Measurements from ENCODE around the gene ZDHHC22. TPM values are rescaled to one million over a fixed set of nuclear protein-coding genes. Genes with fewer than 3 reads are reported as not detected.

The ZDHHC22 gene
- total and polyA plus RNA-seq, 2 of the 13 experiments (the other 11 are each of a cell fraction or from before 2014, with no cell fraction given): not detected

GRCh38 chr14:77184396-77185092, 43.0 kb upstream of the ZDHHC22 start (continued):
- TF ChIP-seq CEBPZ (IDR thresholded peaks at IDR 0.05; ENCODE audit: low read length) (no peak), ZNF687 (CRISPR knock-in tag; IDR thresholded peaks at IDR 0.05) (peak; percentile 59), CCDC6 (CRISPR knock-in tag; IDR thresholded peaks at IDR 0.05) (no peak), SATB2 (CRISPR knock-in tag; IDR thresholded peaks at IDR 0.05) (no peak), RXRB (CRISPR knock-in tag; IDR thresholded peaks at IDR 0.05; ENCODE audit: borderline replicate concordance) (peak; percentile 79), ELF3 (CRISPR knock-in tag; IDR thresholded peaks at IDR 0.05) (peak; percentile 40; the same call in 1 of the 2 replicates), HINFP (CRISPR knock-in tag; IDR thresholded peaks at IDR 0.05; ENCODE audit: low read depth) (0 out of 2 replicates have a peak, but pooled peaks have one; percentile 54), GATA4 (IDR thresholded peaks at IDR 0.05; ENCODE audit: borderline replicate concordance, low read depth) (no peak), PAXIP1 (CRISPR knock-in tag; conservative IDR thresholded peaks at IDR 0.05) (peak; percentile 57), SKI (IDR thresholded peaks at IDR 0.05; ENCODE audit: partially characterized antibody) (no peak), ZNF230 (CRISPR knock-in tag; IDR thresholded peaks at IDR 0.05) (peak; percentile 41; the same call in 1 of the 2 replicates), MIER2 (CRISPR knock-in tag; IDR thresholded peaks at IDR 0.05) (0 out of 2 replicates have a peak, but pooled peaks have one; percentile 14), MXD4 (CRISPR knock-in tag; IDR thresholded peaks at IDR 0.05) (peak; percentile 44; the same call in 1 of the 2 replicates), IRF2 (CRISPR knock-in tag; IDR thresholded peaks at IDR 0.05) (peak; percentile 34; the same call in 1 of the 2 replicates), ZNF749 (CRISPR knock-in tag; IDR thresholded peaks at IDR 0.05; ENCODE audit: borderline replicate concordance) (no peak), RXRA (CRISPR knock-in tag; IDR thresholded peaks at IDR 0.05) (0 out of 2 replicates have a peak, but pooled peaks have one; percentile 36), POGZ (CRISPR knock-in tag; IDR thresholded peaks at IDR 0.05) (no peak)

All from HepG2 (cell line).